Activated CD4-positive, alpha-beta T cell treated with anti-CD3 and anti-CD28 coated beads, Interleukin-2, amount 10 ng/mL, durations not matched to agents 24 days and 14 days (primary cell): ENCODE results near the gene PSMD8. TPM values are rescaled to one million over a fixed set of nuclear protein-coding genes. Genes with fewer than 3 reads are reported as not detected.
"Not testable (repeated sequence)": the region's sequence is repeated elsewhere in the genome, so short reads cannot be mapped to it uniquely, and the experiment has no call there.

ENCODE experiments used
- DNase-seq: peaks from one replicate; pipeline ENCODE4 v3.0.0; 2022
- H3K27ac Mint-ChIP-seq: one replicate; pipeline ENCODE4 v1.8.0; 2022; ENCODE audit warnings: mild to moderate bottlenecking, mixed read lengths
- H3K27me3 Mint-ChIP-seq: one replicate; pipeline ENCODE4 v1.8.0; 2022; ENCODE audit warnings: mixed read lengths
- H3K36me3 Mint-ChIP-seq: one replicate; pipeline ENCODE4 v1.8.0; 2022; ENCODE audit warnings: low read depth, mild to moderate bottlenecking, mixed read lengths
- H3K4me1 Mint-ChIP-seq: one replicate; pipeline ENCODE4 v1.8.0; 2021; ENCODE audit warnings: mixed read lengths
- H3K4me3 Mint-ChIP-seq: one replicate; pipeline ENCODE4 v1.8.0; 2022; ENCODE audit warnings: mild to moderate bottlenecking, moderate library complexity, mixed read lengths
- H3K9me3 Mint-ChIP-seq: one replicate; pipeline ENCODE4 v1.8.0; 2021; ENCODE audit warnings: mixed read lengths
- intact Hi-C: fragments of 100-400 bp; cut with micrococcal nuclease; formaldehyde crosslinking; loops from one replicate; pipeline ENCODE4 v1.15.1; 2023
- total RNA-seq: library from RNA; stranded (reverse); gene quantifications from 2 replicates; pipeline ENCODE4 v1.2.3, GENCODE V29; 2022

The PSMD8 gene
- total RNA-seq, 1 donor from 2014 or later, result 314 TPM

DNA sequence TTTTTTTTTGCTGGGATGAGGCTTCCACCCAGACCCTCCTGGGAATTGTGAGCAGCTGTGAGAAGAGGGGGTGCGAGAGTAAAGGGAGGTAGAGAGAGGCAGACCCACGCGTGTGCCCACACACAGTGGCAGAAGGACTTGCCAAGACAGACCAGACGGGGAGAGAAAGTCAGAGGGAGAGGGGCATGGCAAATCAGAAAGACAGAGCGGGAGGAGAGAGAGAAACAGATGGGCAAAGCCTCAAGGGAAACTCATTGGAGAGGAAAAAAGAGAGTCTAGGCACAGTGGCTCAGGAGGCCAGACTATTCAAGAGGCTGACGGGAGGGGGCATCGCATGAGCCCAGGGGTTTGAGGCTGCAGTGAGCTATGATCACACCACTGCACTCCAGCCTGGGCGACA lies 21.8 kb upstream of the PSMD8 start:
- DNase-seq, result no peak
- Mint-ChIP-seq H3K27ac (no peak overlapping the region), H3K27me3 (peaks cover 12% of the 10 kb centered on the region), H3K9me3 (no peaks in the 10 kb centered on the region), H3K4me1 (no peaks in the 10 kb centered on the region), H3K36me3 (no peaks in the 10 kb centered on the region), H3K4me3 (no peak overlapping the region)
- intact Hi-C loops, result no loop called here

- no peak overlapping the region for H3K4me3 Mint-ChIP-seq
- no peak for DNase-seq
- no peaks in the 10 kb centered on the region for H3K36me3 Mint-ChIP-seq
- H3K27ac Mint-ChIP-seq, result no peak overlapping the region
- intact Hi-C loops, result no loop called here
- peaks cover 32% of the 10 kb centered on the region for H3K27me3 Mint-ChIP-seq
- no peaks in the 10 kb centered on the region for H3K9me3 Mint-ChIP-seq
- peaks cover 5% of the 10 kb centered on the region for H3K4me1 Mint-ChIP-seq
Measured at GRCh38 chr19:38355728-38356725, 18.3 kb upstream of the PSMD8 start.

- no peak overlapping the region for H3K4me3 Mint-ChIP-seq
- no peak overlapping the region for H3K27ac Mint-ChIP-seq
- H3K4me1 Mint-ChIP-seq, result peaks cover 10% of the 10 kb centered on the region
- no peaks in the 10 kb centered on the region for H3K9me3 Mint-ChIP-seq
- H3K36me3 Mint-ChIP-seq, result no peaks in the 10 kb centered on the region
- no peak for DNase-seq
- H3K27me3 Mint-ChIP-seq, result peaks cover 37% of the 10 kb centered on the region
- intact Hi-C loops, result no loop called here
Measured at GRCh38 chr19:38358071-38358470, 16.3 kb upstream of the PSMD8 start.

DNA sequence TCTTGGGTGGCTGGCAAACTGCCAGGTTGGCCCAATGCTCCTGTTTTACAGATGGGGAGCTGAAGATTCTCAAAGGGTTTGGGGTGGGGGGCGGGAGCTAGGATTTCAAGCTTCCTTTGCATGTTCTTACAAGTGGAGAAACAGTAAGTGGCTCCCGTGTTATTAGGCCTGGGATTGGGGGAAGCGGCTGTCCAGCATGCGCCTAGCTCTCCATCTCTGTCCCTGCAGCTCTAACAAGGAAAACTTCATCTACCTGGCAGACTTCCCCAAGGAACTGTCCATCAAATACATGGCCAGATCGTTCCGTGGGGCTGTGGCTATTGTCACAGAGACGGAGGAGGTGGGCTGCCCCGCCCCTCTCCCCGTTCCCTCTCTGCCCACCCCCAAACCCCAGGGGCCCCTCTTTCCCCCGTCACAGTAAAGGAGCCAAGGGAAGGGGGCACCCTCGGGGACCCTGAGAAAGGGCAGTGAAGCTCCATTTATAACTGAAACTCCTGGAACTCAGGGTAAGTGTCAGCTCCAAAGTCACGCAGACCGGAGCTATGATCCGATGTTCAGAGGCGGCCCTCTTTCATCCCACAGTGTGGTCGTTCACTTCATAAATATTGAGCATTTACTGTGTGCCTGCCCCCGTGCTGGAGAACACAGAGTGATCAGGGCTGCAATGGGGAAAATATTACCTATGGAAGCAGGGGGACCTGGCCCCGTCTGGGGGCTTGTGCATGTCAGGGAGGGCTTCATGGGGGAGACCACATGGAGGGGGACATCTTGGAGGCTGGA lies 14.9 kb upstream of the PSMD8 start:
- H3K36me3 Mint-ChIP-seq, result no peaks in the 10 kb centered on the region
- H3K4me3 Mint-ChIP-seq, result peak overlapping the region; percentile 34
- H3K9me3 Mint-ChIP-seq, result no peaks in the 10 kb centered on the region
- no peak overlapping the region for H3K27ac Mint-ChIP-seq
- no peak for DNase-seq
- intact Hi-C loops, result no loop called here
- H3K27me3 Mint-ChIP-seq, result peaks cover 37% of the 10 kb centered on the region
- H3K4me1 Mint-ChIP-seq, result peaks cover 10% of the 10 kb centered on the region

- H3K9me3 Mint-ChIP-seq, result no peaks in the 10 kb centered on the region
- peaks cover 37% of the 10 kb centered on the region for H3K27me3 Mint-ChIP-seq
- no peak overlapping the region for H3K27ac Mint-ChIP-seq
- H3K36me3 Mint-ChIP-seq, result no peaks in the 10 kb centered on the region
- peaks cover 10% of the 10 kb centered on the region for H3K4me1 Mint-ChIP-seq
- H3K4me3 Mint-ChIP-seq, result peak overlapping the region; percentile 92
- DNase-seq, result no peak
- intact Hi-C loops, result no loop called here
Measured at GRCh38 chr19:38360351-38360750, 14.0 kb upstream of the PSMD8 start.

DNA sequence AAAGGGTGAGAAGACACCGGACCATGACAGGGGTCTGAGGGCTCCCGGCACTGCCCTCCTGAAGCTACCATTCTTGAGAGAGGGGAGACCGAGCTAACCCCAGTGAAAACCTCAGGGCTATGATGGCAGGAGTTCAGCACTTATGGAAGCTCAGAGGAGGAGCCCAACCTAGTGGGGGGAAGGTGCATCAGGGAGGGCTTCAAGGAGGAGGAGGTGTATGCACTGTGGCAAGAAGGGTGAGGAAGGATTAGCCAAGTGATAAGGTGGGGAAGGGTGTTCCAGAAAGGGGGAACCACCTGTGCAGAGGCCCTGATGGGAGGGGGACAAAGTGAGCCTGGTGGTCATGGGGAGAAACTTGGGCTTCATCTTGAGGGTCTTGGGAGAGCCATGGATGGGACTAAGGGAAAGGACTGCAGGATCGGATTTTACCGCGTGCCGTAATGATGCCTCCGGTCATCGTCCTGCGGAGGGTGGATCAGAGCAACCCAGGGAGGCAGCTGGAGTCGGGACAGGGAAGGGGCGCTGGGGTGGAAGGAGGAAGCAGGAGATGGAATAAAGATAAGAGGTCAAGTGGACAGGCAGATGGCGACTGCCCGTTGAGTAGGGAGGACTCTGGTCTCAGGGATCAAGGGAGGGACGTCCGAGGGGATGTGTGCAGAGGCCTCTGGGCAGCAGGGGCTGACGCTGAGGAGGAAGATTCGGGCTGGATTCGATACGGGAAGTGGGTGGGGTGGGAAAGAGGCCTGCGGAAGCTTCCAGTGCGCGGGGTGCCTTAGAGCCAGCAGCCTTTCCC lies 13.3 kb upstream of the PSMD8 start:
- peaks cover 33% of the 10 kb centered on the region for H3K27me3 Mint-ChIP-seq
- H3K4me1 Mint-ChIP-seq, result peaks cover 10% of the 10 kb centered on the region
- DNase-seq, result no peak
- no peaks in the 10 kb centered on the region for H3K36me3 Mint-ChIP-seq
- no peak overlapping the region for H3K27ac Mint-ChIP-seq
- H3K4me3 Mint-ChIP-seq, result peak overlapping the region; percentile 92
- intact Hi-C loops, result no loop called here
- H3K9me3 Mint-ChIP-seq, result no peaks in the 10 kb centered on the region

DNA sequence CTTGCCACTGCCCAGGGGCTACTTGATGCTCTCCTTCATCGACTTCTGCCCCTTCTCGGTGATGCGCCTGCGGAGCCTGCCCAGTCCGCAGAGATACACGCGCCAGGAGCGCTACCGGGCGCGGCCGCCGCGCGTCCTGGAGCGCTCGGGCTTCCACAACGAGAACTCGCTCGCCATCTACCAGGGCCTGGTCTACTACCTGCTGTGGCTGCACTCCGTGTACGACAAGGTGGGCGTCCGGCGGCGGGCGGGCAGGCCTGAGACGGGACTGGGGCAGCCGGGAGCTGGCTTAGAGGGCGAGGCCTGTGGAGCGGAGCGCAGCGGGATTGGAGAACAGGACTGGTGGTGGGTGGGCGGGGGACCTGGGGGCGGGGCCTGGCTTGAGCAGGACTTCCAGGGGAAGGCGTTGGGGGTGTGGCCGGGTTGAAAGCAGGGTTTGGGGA lies 12.7 kb upstream of the PSMD8 start:
- intact Hi-C loops, result loop anchor here (1.0 kb wide), 3 partner anchors 13 to 45 kb away; partner anchors contain the start of gene PSMD8
- Mint-ChIP-seq H3K27me3 (peaks cover 31% of the 10 kb centered on the region), H3K9me3 (no peaks in the 10 kb centered on the region), H3K4me3 (peak overlapping the region; percentile 92), H3K4me1 (peaks cover 10% of the 10 kb centered on the region), H3K36me3 (no peaks in the 10 kb centered on the region), H3K27ac (peak overlapping the region; percentile 67)
- DNase-seq, result peak; percentile 93

- Mint-ChIP-seq H3K4me1 (peaks cover 10% of the 10 kb centered on the region), H3K4me3 (peak overlapping the region; percentile 92), H3K9me3 (no peaks in the 10 kb centered on the region), H3K27me3 (peaks cover 30% of the 10 kb centered on the region), H3K36me3 (no peaks in the 10 kb centered on the region), H3K27ac (peak overlapping the region; percentile 67)
- peak; percentile 96 for DNase-seq
- intact Hi-C loops, result loop anchor here (1.0 kb wide), 3 partner anchors 12 to 46 kb away; partner anchors contain the start of gene PSMD8
Measured at GRCh38 chr19:38362076-38362945, 12.1 kb upstream of the PSMD8 start.

DNA sequence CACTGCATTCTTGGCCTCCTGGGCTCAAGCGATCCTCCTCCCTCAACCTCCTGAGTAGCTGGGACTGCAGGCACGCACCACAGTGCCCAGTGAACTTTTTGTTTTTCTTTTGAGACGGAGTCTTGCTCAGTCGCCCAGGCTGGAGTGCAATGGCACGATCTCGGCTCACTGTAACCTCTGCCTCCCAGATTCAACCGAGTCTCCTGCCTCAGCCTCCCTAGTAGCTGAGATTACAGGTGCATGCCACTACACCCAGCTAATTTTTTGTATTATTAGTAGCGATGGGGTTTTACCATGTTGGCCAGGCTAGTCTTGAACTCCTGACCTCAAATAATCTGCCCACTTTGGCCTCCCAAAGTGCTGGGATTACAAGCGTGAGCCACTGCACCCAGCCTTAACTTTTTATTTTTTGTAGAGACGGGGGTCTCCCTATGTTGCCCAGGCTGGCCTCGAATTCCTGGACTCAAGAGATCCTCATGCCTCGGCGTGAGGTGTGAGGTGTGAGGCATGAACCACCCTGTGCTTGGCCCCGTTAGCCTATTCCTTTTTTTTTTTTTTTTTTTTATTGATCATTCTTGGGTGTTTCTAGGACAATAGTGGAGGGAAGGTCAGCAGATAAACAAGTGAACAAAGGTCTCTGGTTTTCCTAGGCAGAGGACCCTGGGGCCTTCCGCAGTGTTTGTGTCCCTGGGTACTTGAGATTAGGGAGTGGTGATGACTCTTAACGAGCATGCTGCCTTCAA lies 11.3 kb upstream of the PSMD8 start:
- intact Hi-C loops, result loop anchor here (1.0 kb wide), 3 partner anchors 11 to 47 kb away; partner anchors contain the start of gene PSMD8
- not testable (repeated sequence) for H3K36me3 Mint-ChIP-seq, H3K9me3 Mint-ChIP-seq

DNA sequence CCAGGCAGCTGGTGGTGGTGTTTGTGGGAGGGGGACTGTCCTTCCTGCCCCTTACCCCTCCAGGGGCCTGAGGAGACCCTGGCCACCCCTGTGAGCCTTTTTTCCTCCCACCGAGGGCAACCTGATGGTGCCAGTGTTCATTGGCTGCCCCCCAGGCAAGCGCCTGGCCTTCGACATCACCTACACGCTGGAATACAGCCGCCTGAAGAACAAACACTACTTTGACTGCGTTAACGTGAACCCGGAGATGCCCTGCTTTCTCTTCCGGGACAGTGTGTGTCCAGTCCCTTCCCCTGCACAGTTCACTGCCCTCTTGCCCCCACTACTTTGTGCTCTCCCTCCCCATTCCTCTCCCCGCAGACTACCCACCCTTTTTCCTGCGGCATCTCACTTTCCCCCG lies 7.3 kb upstream of the PSMD8 start:
- H3K4me3 Mint-ChIP-seq, result no peak overlapping the region
- no peak overlapping the region for H3K27ac Mint-ChIP-seq
- DNase-seq, result no peak
- H3K36me3 Mint-ChIP-seq, result no peaks in the 10 kb centered on the region
- intact Hi-C loops, result no loop called here
- H3K27me3 Mint-ChIP-seq, result peaks cover 7% of the 10 kb centered on the region
- no peaks in the 10 kb centered on the region for H3K9me3 Mint-ChIP-seq
- no peaks in the 10 kb centered on the region for H3K4me1 Mint-ChIP-seq

More for the DNA sequence above, 11.3 kb upstream of the PSMD8 start:
- H3K4me3 Mint-ChIP-seq, result peak overlapping the region; percentile 68
- DNase-seq, H3K27ac Mint-ChIP-seq: not testable (repeated sequence)
- peaks cover 28% of the 10 kb centered on the region for H3K27me3 Mint-ChIP-seq
- peaks cover 10% of the 10 kb centered on the region for H3K4me1 Mint-ChIP-seq

- H3K36me3 Mint-ChIP-seq, result peaks cover under 1% of the 10 kb centered on the region
- no peaks in the 10 kb centered on the region for H3K4me1 Mint-ChIP-seq
- DNase-seq, result no peak
- H3K9me3 Mint-ChIP-seq, result no peaks in the 10 kb centered on the region
- no peak overlapping the region for H3K27ac Mint-ChIP-seq
- intact Hi-C loops, result no loop called here
- peaks cover 7% of the 10 kb centered on the region for H3K27me3 Mint-ChIP-seq
- H3K4me3 Mint-ChIP-seq, result no peak overlapping the region
Measured at GRCh38 chr19:38369584-38369983, 4.8 kb upstream of the PSMD8 start.

DNA sequence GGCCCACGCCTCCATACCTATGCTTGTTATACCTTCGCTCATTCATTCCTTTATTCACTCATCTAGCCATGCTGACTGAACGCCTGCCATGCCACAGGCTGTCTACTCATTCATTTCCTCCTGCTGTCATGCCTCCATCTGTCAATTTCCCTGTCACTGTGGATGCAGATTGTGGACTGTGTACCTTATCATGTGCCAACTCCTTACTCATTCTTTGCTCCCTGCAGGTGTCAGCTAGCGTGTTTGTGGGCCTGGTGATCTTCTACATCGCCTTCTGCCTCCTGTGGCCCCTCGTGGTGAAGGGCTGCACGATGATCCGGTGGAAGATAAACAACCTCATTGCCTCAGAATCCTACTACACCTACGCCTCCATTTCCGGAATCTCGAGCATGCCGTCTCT lies 4.1 kb upstream of the PSMD8 start:
- Mint-ChIP-seq H3K4me1 (peaks cover 5% of the 10 kb centered on the region), H3K9me3 (no peaks in the 10 kb centered on the region), H3K27ac (no peak overlapping the region), H3K36me3 (peaks cover 7% of the 10 kb centered on the region), H3K4me3 (no peak overlapping the region), H3K27me3 (peaks cover 7% of the 10 kb centered on the region)
- intact Hi-C loops, result no loop called here
- DNase-seq, result no peak
